Central memory CD8-positive, alpha-beta T cell (primary cell): ENCODE data around the gene LRP10.

ENCODE experiments used
- ATAC-seq: fragments of 150-1000 bp; cut with Tn5 transposase; replicated peaks from 2 replicates; pipeline ENCODE4 v1.10.0; 2022; ENCODE audit warnings: mild to moderate bottlenecking, moderate FRiP score, moderate number of reproducible peaks; ENCODE audit not compliant: poor library complexity, severe bottlenecking; ENCODE audit errors: extremely low read depth
- DNase-seq, 2 donors: peaks; one replicate each; pipeline ENCODE4 v3.0.0; 2021; ENCODE audit warnings: low spot score in 2 of 2
- H3K27ac Mint-ChIP-seq: one replicate; pipeline ENCODE4 v1.8.0; 2022; ENCODE audit warnings: low read depth, mild to moderate bottlenecking, moderate library complexity, mixed read lengths
- H3K27me3 Mint-ChIP-seq: one replicate; pipeline ENCODE4 v1.8.0; 2022; ENCODE audit warnings: mixed read lengths
- H3K36me3 Mint-ChIP-seq: one replicate; pipeline ENCODE4 v1.8.0; 2022; ENCODE audit warnings: mild to moderate bottlenecking, moderate library complexity, mixed read lengths; ENCODE audit not compliant: insufficient read depth
- H3K4me1 Mint-ChIP-seq: one replicate; pipeline ENCODE4 v1.8.0; 2022; ENCODE audit warnings: mixed read lengths
- H3K4me3 Mint-ChIP-seq: one replicate; pipeline ENCODE4 v1.8.0; 2022; ENCODE audit warnings: mild to moderate bottlenecking, moderate library complexity, mixed read lengths
- H3K9me3 Mint-ChIP-seq: one replicate; pipeline ENCODE4 v1.8.0; 2022; ENCODE audit warnings: mixed read lengths

The LRP10 gene

DNA sequence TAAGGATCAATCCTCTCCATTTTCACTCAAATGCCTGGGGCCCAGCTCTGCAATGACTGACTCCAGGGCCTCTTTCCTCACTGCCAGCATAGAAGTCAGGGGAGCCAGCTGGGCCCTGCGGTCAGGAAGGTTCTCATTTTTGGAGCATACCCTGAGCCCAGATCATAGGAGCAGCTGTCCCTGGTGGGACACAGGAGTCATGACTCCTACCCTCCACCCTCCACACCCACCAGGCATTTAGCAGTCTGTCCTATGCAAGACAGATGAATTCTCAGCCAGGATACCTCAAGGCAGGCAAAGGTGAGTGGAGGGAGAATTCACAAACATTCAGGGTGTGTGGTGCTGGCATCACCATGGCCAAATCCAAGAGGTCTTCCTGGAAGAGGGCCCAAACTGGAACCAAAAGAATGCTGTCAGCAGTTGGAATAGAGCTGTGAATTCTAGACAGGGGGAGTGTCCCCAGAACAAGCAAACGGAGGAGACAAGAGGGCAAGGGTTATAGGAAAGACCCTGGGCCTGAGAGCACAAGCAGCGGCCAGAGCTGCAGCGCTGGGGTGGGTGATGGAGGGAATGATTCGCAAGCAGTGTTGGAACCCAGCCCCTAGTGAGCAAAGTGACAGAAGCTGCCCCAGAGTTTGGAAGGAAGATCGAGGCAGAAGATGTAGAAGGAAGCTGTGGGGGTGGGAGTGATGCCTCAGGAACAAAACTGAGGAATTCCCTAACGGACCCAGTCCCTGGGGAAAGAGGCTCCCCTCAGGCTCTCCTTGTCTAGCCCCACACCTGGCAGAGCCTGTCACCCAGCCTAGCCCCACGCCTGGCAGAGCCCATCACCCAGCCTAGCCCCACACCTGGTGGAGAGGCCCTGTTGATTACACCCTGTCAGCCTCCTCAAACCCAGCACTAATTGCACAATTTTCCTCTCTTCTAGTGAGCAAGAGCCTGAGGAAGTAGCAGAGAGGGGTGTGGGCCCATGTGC, 7.0 kb downstream of the LRP10 start:
- no peak for ATAC-seq
- H3K4me3 Mint-ChIP-seq, result no peak overlapping the region
- H3K9me3 Mint-ChIP-seq, result no peaks in the 10 kb centered on the region
- H3K36me3 Mint-ChIP-seq, result peaks cover 17% of the 10 kb centered on the region
- peaks cover 16% of the 10 kb centered on the region for H3K4me1 Mint-ChIP-seq
- H3K27me3 Mint-ChIP-seq, result no peaks in the 10 kb centered on the region
- H3K27ac Mint-ChIP-seq, result no peak overlapping the region
- no peak for DNase-seq

DNA sequence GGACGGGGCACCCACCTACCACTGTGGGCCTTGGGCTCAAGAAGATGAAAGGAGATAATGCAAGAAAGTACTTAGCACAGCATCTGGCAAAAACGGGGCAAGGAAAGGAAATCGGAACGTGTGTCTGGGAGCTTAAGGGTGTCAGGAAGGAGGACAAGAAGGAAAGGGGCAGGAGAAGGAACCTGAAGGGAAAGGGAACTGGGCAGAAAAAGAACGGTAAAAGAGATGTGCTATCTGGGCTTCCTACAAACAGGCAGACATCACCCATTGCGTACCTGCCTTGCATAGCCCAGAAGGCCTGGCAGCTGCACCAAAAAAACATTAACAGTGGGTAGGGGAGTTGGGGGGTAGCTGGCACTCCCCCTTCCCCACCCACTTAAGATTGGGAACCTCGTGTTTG, 10.5 kb downstream of the LRP10 start:
- Mint-ChIP-seq H3K4me1 (peaks cover 23% of the 10 kb centered on the region), H3K36me3 (peaks cover 10% of the 10 kb centered on the region), H3K27me3 (no peaks in the 10 kb centered on the region), H3K4me3 (no peak overlapping the region), H3K27ac (no peak overlapping the region), H3K9me3 (no peaks in the 10 kb centered on the region)
- DNase-seq (no peak), ATAC-seq (no peak)

DNA sequence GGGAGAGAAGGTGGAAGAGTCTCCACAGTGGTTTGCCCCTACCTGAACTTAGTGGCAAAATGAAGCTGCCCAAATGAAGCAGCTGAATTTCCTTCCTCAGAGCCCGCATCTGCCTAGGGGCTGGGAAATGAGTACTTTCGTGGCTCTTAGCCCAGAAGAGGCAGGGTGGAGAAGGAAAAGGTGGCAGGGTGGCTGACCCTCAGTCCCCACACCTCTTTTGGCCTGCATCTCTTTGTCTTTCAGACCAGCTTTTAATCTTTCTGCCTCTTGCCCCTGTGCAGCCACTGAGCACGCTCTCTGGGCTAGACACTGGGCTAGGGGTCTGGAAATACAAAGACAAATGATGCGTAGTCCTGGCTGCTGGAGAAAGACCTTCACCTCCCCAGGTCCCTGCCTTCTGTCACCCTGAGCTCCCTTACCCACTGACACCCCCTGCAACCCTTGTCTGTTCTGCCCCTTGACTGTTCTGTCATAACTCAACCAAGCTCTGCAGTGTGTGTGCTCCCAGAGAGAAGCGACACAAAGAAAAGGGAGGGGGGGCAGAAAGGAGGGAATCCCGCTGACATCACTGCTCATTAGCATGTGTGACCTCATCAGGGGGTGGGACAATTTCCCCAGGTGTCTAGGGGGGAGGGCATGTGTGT, 11.1 kb downstream of the LRP10 start:
- Mint-ChIP-seq H3K4me1 (peaks cover 28% of the 10 kb centered on the region), H3K27ac (no peak overlapping the region), H3K36me3 (peaks cover 10% of the 10 kb centered on the region), H3K9me3 (no peaks in the 10 kb centered on the region), H3K27me3 (no peaks in the 10 kb centered on the region), H3K4me3 (no peak overlapping the region)
- no peak for ATAC-seq
- DNase-seq, result no peak

DNA sequence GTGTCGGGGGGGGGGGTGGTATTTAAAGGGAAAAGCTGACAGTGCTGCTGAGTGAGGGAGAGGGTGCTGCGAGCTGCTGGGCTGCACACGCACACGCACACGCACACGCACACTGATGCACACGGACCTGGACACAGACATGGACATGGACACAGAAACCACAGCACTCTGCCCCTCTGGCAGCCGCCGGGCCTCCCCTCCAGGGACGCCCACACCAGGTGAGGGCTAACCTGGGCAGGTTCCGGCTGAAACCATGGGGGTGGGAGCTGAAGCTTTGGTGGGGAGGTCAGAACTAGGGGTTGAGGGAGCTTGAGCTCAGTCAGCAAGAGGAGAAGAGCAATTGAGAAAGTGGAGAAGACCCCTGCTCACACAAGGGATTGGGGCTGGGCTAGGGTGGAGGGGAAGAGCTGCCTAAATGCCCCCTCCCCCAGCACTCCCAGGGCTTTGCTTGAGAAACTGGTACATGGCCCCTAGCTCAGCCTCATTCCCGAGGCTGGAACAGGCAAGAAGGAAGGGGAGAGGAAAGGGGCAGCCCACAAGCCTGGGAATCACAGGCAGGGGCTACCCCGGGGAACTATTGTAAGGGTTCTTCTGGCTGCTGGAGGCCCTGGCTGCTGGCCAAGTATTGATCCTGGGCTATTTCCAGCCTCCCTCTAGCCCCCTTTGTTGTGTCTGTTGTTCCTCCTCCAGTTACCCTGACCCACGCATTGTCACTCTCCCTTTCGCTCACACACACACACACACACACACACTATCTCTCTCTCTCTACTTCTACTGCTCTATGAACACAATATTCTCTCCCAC, 11.8 kb downstream of the LRP10 start, which contains the start of gene REM2:
Gene REM2, plus strand, starts transcription at position 50 of the 804 bp plus-strand sequence. Its CDS starts 66 bp downstream, at position 116.
- H3K36me3 Mint-ChIP-seq, result peaks cover 7% of the 10 kb centered on the region
- H3K27me3 Mint-ChIP-seq, result no peaks in the 10 kb centered on the region
- H3K27ac Mint-ChIP-seq, result no peak within 1 kb of the TSS
- H3K4me1 Mint-ChIP-seq, result peaks cover 27% of the 10 kb centered on the region
- ATAC-seq (no peak), DNase-seq (no peak)
- H3K9me3 Mint-ChIP-seq, result no peaks in the 10 kb centered on the region
- H3K4me3 Mint-ChIP-seq, result no peak within 1 kb of the TSS

DNA sequence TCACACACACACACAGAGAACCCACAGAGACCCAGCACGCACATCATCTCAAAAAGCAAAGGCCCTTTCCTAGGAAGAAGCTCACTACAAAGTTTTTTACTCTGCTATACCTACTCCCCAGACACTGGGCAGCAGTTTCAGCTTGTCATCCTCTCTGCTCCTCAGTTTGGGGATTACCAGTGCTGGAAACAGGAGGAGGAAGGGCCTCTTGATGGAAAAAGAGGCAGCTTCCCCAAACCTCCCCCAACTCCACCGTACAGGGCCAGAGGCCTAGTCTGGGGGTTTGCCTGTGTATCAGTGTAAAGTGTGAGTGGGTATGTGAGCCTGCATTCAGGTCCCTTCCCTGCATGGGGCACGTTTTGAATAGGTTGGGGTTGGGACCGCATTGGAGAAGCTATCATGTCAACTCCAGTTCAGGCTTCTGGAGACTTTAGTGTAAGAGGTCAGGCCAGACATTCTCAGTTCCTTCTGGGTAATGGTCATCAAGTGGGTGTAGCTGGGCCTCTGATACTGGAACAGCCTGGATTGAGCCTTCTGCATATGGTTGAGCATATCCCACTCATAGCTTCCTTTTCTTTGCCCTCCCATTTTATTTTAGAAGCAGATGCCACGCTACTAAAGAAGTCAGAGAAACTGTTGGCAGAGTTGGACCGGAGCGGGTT, 12.7 kb downstream of the LRP10 start:
- DNase-seq (no peak), ATAC-seq (no peak)
- Mint-ChIP-seq H3K4me1 (peaks cover 27% of the 10 kb centered on the region), H3K9me3 (no peaks in the 10 kb centered on the region), H3K27me3 (no peaks in the 10 kb centered on the region), H3K27ac (no peak overlapping the region), H3K4me3 (no peak overlapping the region), H3K36me3 (peaks cover 5% of the 10 kb centered on the region)

DNA sequence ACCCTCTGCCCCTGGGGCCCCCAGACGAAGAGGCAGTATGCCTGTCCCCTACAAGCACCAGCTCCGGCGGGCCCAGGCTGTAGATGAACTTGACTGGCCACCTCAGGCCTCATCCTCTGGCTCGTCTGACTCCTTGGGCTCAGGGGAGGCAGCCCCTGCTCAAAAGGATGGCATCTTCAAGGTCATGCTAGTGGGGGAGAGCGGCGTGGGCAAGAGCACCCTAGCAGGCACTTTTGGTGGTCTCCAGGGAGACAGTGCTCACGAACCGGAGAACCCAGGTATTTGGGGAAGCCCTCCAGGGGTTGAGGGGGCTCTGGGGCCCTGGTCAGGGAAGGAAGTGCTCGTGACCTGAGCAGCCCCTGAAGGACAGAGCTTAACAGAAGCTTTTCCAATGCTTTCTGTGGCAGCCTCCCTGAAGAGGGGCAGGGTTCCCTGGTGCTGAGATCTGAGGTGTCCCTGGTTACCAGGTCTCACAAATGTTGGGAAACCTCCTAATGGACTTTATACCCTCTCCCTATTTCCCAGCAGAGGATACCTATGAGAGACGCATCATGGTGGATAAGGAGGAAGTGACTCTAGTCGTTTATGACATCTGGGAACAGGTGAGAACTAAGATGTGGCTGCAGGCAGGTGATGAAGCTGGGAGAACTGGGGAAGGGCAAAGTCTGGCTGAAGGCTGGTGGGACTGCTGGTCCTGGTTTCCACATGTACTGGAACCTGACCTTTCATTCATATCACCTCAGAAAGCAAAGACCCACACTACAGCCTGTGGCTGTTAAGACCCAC, 13.4 kb downstream of the LRP10 start:
- H3K9me3 Mint-ChIP-seq, result no peaks in the 10 kb centered on the region
- ATAC-seq, result no peak
- H3K27me3 Mint-ChIP-seq, result no peaks in the 10 kb centered on the region
- H3K4me3 Mint-ChIP-seq, result peak overlapping the region; percentile 5
- no peak overlapping the region for H3K27ac Mint-ChIP-seq
- H3K4me1 Mint-ChIP-seq, result peaks cover 27% of the 10 kb centered on the region
- DNase-seq, result no peak
- H3K36me3 Mint-ChIP-seq, result peaks cover 5% of the 10 kb centered on the region

DNA sequence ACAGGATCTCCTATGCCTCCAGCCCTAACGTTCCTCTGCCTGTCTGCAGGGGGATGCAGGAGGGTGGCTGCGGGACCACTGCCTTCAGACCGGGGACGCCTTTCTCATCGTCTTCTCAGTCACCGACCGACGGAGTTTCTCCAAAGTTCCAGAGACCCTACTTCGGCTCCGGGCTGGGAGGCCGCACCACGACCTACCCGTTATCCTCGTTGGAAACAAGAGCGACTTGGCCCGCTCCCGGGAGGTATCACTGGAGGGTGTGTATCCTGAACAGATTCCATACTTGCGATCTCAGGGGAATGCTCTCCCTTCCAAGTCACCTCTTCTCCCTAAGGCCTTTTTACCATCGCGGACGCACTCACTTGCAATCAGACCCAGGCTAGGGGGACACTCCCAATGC, 14.4 kb downstream of the LRP10 start:
- Mint-ChIP-seq H3K27me3 (no peaks in the 10 kb centered on the region), H3K4me3 (peak overlapping the region; percentile 74), H3K27ac (peak overlapping the region; percentile 56), H3K4me1 (peaks cover 27% of the 10 kb centered on the region), H3K9me3 (no peaks in the 10 kb centered on the region), H3K36me3 (peaks cover 5% of the 10 kb centered on the region)
- DNase-seq (no peak), ATAC-seq (no peak)

DNA sequence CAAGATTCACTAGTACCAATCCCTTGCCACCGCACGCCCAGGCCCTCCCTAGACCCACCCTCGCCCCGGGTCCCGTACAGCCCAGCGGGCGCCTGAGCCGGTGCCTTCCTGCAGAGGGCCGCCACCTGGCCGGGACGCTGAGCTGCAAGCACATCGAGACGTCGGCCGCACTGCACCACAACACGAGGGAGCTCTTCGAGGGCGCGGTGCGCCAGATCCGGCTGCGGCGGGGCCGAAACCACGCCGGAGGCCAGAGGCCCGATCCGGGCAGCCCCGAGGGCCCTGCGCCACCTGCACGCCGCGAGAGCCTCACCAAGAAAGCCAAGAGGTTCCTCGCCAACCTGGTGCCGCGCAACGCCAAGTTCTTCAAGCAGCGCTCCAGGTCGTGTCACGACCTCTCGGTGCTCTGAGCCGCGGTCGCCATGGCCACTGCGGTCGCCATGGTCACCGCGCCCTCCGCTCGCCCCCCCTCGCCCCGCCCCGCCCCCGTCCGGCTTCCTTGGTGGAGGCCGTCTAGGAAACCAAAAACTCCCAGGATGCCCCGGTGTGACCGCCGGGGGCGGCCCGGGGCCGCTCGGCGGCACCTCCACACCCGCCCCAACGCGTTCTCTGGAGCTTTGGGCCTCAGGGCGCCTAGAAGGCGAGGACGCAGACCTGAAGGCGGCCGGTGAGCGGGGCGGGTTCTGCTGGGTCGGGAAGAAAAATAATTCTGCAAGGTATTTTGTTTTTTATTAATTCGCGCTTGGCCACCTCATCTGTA, 15.1 kb downstream of the LRP10 start:
- peak; percentile 75 for ATAC-seq
- peak overlapping the region; percentile 74 for H3K4me3 Mint-ChIP-seq
- H3K4me1 Mint-ChIP-seq, result peaks cover 27% of the 10 kb centered on the region
- peaks cover 5% of the 10 kb centered on the region for H3K36me3 Mint-ChIP-seq
- no peaks in the 10 kb centered on the region for H3K27me3 Mint-ChIP-seq
- H3K27ac Mint-ChIP-seq, result peak overlapping the region; percentile 56
- DNase-seq, result peak; percentile 40 to 43
- no peaks in the 10 kb centered on the region for H3K9me3 Mint-ChIP-seq

DNA sequence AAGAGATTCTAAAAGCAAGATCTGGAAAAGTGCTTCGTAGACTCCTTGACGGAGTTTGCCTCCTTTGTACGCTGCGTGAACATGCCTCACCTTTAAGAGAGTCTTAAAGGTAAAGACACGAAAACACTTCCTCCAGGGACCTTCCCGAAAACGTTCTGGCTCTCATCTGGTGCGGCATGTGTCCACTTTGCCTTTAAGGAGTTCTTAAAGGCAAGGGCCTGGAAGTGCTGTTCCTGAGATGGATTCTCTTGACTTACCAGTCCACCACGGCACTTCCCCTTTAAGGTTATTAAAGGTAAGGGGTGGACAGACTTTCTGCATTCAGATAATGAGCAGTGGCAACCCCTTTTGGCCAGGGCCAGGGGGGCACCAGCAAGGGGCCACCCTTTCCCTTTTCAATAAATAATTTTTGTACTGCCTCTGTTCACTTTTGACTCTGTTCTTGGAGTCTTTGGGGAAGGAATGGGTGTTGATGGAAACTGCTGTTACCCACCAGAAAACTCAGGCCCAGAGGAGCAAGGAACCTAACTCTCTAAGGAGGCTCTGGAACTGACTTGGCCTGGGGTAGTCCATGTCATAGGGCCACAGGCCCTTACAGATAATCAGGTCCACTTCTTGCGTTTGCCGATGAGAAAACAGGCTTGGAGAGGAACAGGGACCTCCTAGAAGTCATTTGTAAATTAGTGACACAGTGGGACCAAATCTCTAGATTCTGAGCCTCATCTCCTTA, 15.9 kb downstream of the LRP10 start:
- Mint-ChIP-seq H3K36me3 (peaks cover 5% of the 10 kb centered on the region), H3K4me3 (peak overlapping the region; percentile 74)
- DNase-seq, result no peak

DNA sequence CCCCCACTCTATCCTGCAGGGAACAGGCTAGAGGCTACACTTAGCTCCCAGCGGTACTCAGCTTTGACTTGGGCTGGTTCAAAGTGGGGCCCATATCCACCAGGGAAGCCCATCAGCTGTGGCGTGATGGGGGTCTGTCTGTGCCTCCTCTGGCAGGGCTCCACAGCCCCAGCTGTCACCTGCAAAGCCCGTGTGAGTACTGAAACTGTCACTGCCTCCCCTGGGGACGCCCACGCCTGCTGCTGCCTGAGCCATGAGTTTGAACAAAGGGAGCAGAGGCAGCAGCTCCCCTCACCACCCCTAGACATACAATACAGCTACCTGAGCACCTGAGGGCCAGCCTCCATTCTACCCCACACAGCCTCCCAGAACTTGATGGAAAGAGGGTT, 16.4 kb downstream of the LRP10 start:
- Mint-ChIP-seq H3K9me3 (no peaks in the 10 kb centered on the region), H3K36me3 (peaks cover 5% of the 10 kb centered on the region), H3K27ac (no peak overlapping the region), H3K4me1 (peaks cover 27% of the 10 kb centered on the region), H3K27me3 (no peaks in the 10 kb centered on the region), H3K4me3 (peak overlapping the region; percentile 74)
- no peak for ATAC-seq
- no peak for DNase-seq

More for the DNA sequence above, 15.9 kb downstream of the LRP10 start:
- ATAC-seq, result peak; percentile 30
- Mint-ChIP-seq H3K27me3 (no peaks in the 10 kb centered on the region), H3K4me1 (peaks cover 27% of the 10 kb centered on the region), H3K9me3 (no peaks in the 10 kb centered on the region), H3K27ac (peak overlapping the region; percentile 56)
